ENCODE results near the gene GPR32. TPM values are rescaled to one million over a fixed set of nuclear protein-coding genes. Genes with fewer than 3 reads are reported as not detected.

GPR32 gene
- total RNA-seq, 4 donors from 2014 or later: not detected

DNA sequence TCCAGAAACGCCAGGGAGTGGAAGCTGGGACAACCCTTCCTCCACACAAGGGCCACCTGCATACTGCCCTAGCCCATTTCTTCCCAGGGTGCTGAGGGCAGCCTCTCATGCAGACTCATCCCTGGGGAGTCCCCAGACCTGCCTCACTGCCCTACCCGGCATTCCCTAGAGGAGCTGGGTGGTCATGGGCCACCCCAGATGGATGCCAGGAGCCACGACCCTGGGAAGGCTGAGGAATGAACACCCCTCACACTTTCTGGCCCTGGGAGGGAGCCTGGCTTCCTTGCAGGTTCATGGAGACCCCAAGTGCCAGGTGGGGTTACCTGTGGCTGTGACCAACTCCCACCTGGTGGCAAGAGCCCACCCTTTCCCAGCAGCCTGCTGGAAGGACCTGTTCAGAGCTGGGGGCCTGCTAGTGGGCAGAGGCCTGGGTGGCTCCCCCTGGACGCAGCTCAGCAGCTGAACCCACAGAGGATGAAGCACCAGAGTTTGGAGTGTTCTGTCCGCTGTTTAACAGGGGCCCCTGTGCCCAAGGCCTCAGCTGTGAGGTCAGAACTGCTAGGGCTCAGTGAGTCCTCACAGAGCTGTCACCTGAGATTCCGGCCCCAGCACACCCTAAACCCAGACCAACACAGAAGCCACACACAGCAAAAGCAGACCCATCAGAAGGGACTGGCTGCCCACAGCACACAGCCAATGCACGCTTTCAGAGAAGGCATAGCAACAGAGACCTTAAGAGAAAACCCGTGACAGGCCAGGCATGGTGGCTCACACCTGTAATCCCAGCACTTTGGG lies 26.6 kb downstream of the GPR32 start:
- no peaks in the 10 kb centered on the region for H3K9me3 ChIP-seq

DNA sequence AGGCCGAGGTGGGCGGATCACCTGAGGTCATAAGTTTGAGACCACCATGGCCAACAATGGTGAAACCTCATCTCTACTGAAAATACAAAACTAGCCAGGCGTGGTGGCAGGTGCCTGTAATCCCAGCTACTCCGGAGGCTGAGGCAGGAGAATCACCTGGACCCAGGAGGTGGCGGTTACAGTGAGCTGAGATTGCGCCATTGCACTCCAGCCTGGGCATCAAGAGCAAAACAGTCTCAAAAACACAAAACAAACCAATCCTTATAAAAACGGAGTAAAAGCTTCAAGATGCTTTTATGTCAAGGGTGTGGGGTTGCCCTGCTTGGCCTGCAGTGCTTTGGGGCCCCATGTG lies 27.1 kb downstream of the GPR32 start:
- TF ChIP-seq, protein P1, sequence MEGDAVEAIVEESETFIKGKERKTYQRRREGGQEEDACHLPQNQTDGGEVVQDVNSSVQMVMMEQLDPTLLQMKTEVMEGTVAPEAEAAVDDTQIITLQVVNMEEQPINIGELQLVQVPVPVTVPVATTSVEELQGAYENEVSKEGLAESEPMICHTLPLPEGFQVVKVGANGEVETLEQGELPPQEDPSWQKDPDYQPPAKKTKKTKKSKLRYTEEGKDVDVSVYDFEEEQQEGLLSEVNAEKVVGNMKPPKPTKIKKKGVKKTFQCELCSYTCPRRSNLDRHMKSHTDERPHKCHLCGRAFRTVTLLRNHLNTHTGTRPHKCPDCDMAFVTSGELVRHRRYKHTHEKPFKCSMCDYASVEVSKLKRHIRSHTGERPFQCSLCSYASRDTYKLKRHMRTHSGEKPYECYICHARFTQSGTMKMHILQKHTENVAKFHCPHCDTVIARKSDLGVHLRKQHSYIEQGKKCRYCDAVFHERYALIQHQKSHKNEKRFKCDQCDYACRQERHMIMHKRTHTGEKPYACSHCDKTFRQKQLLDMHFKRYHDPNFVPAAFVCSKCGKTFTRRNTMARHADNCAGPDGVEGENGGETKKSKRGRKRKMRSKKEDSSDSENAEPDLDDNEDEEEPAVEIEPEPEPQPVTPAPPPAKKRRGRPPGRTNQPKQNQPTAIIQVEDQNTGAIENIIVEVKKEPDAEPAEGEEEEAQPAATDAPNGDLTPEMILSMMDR (IDR thresholded peaks at IDR 0.05): no peak
- intact Hi-C loops (cut with DNase I): loop anchor here (5.0 kb wide), 1 partner anchor 125 kb away; no protein-coding TSS in a partner anchor
- no peak overlapping the region for H3K27ac ChIP-seq
- peaks cover 21 to 28% of the 10 kb centered on the region in 2 donors for H3K36me3 ChIP-seq
- no peak overlapping the region for H3K4me3 ChIP-seq (replicated peaks in 1 of 3)
- no peak for DNase-seq
- no peaks in the 10 kb centered on the region for H3K27me3 ChIP-seq
- WGBS, 2 donors: 81% methylated on average over 7 of the region's 7 CpGs
- no peaks in the 10 kb centered on the region for H3K9me3 ChIP-seq
- H3K4me1 ChIP-seq: peaks cover 3 to 4% of the 10 kb centered on the region in 2 donors

More for the DNA sequence above, 26.6 kb downstream of the GPR32 start:
- 80 to 98% methylated on average over 1 to 4 of the region's 8 CpGs for WGBS, 2 donors
- no peak overlapping the region for H3K4me3 ChIP-seq (replicated peaks in 1 of 3)
- H3K27me3 ChIP-seq: no peaks in the 10 kb centered on the region
- TF ChIP-seq, protein P1 (IDR thresholded peaks at IDR 0.05): no peak
- TF ChIP-seq POLR2A (IDR thresholded peaks at IDR 0.05): no peak
- intact Hi-C loops (cut with DNase I): loop anchor here (5.0 kb wide), 1 partner anchor 125 kb away; no protein-coding TSS in a partner anchor
- DNase-seq: no peak
- peaks cover 0 to 4% of the 10 kb centered on the region in 2 donors for H3K4me1 ChIP-seq
- peaks cover 21 to 26% of the 10 kb centered on the region in 2 donors for H3K36me3 ChIP-seq
- no peak overlapping the region for H3K27ac ChIP-seq

DNA sequence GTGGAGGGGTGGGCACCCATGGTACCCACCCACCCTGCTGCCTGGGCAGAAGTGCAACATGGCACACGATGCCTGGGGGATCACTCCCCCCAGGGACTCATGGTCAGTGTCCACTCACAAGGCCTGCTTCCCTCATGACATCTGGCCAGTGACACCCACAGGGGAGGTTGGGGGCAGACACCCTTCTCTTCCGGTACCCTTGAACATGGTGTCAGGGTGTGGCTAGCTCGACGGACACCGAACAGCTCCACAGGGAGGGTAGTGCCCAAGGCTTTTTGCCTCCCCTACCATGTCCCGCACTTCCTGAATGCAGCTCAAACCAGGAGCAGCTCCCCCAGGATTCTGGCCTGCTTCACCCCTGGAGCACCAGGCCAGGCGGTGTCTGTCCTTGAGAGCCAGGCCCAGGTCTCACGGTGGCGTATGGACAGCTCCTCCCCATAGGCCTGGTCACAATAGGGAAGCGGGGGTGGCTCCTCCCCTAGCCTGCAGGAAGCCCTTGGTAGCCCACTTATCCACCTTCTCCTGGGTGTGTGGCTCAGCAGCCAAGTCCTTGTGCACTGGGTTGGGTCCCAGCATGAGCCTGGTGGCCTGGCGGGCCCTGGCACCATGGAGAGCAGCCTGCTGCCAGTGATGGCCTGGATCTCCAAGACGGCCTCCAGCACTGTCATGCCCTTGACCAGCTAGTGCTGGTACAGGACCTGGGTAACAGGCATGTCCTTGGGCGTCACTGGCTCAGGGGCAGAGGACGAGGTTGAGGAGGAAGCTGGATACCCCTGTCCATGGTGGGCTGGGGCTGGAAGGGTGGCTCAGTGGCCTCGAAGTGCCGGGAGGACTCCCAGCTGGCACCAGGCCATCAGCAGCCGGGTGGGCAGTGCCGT lies 27.8 kb downstream of the GPR32 start:
- TF ChIP-seq, protein P1 (IDR thresholded peaks at IDR 0.05): no peak
- no peak for TF ChIP-seq POLR2A (IDR thresholded peaks at IDR 0.05)
- H3K27ac ChIP-seq: no peak overlapping the region
- H3K9me3 ChIP-seq: no peaks in the 10 kb centered on the region
- no peak overlapping the region for H3K4me3 ChIP-seq (replicated peaks in 1 of 3)
- intact Hi-C loops (cut with DNase I): loop anchor here (5.0 kb wide), 1 partner anchor 124 kb away; no protein-coding TSS in a partner anchor
- 92% methylated on average over 7 of the region's 18 CpGs; no CpG with 5 or more reads in 1 of the 2 donors for WGBS, 2 donors
- peaks cover 4 to 9% of the 10 kb centered on the region in 2 donors for H3K4me1 ChIP-seq
- no peak for DNase-seq
- H3K27me3 ChIP-seq: no peaks in the 10 kb centered on the region
- H3K36me3 ChIP-seq: peaks cover 21 to 28% of the 10 kb centered on the region in 2 donors

DNA sequence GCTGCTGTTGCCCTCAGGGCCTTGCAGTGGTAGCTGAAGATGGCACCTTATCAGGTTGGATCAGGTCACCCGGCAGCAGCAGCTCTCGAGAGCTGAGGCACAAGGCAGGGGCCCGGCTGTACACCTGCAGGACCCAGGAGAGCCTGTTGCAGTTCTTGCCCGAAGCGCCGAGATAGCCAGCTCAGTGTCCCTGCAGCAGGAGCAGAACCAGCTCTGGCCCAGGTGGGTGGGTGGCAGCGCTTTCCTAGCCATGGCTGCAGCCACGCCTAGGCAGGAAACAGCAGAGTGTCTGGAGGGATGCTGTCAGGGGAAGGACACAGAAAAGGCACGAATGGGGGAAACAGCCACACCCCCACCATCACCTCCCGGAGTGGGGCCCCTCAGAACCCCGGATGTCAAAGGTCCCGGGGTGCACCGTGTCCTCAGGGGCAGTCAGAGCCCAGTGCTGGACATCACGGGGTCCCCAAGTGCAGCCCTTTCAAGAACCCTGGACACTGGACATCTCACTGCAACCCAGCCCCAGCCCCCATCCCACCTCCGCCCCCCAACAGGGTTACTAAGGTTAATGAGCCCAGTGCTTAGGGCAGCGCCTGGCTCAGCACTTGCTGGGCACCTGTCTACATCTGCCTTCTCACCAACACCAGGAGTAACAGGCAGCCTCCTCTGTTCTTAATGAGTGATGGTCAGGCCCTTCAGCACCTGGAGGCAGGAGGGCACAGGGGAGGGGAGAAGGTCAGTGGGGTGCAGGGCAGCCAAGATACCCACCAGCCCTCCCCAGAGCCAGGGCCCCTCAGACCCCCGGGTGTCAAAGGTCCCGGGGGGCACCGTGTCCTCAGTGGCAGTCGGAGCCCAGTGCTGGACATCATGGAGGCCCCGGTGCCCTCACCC lies 28.6 kb downstream of the GPR32 start:
- DNase-seq: no peak
- H3K4me1 ChIP-seq: peaks cover 4 to 17% of the 10 kb centered on the region in 2 donors
- H3K4me3 ChIP-seq (replicated peaks in 1 of 3): no peak overlapping the region
- 90 to 96% methylated on average over 2 to 19 of the region's 21 CpGs for WGBS, 2 donors
- peaks cover 21 to 28% of the 10 kb centered on the region in 2 donors for H3K36me3 ChIP-seq
- no peak for TF ChIP-seq POLR2A (IDR thresholded peaks at IDR 0.05)
- TF ChIP-seq, protein P1 (IDR thresholded peaks at IDR 0.05): no peak
- no peaks in the 10 kb centered on the region for H3K9me3 ChIP-seq
- no peaks in the 10 kb centered on the region for H3K27me3 ChIP-seq
- intact Hi-C loops (cut with DNase I): loop anchor here (5.0 kb wide), 1 partner anchor 123 kb away; no protein-coding TSS in a partner anchor
- no peak overlapping the region for H3K27ac ChIP-seq

All from thyroid gland (tissue), 4 donors.